Measurements from ENCODE around the gene TCF4. TPM values are rescaled to one million over a fixed set of nuclear protein-coding genes. Genes with fewer than 3 reads are reported as not detected.

The TCF4 gene
- total RNA-seq, 1 donor from 2014 or later: 77.3 TPM

GRCh38 chr18:55458456-55459203 lies 129.4 kb downstream of the TCF4 start:
- H3K9me3 Mint-ChIP-seq (ENCODE audit: unreplicated experiment): no peaks in the 10 kb centered on the region
- H3K4me3 Mint-ChIP-seq (ENCODE audit: unreplicated experiment): no peak overlapping the region
- H3K27me3 Mint-ChIP-seq (ENCODE audit: unreplicated experiment): no peaks in the 10 kb centered on the region
- DNase-seq (ENCODE audit: extremely low spot score, unreplicated experiment): no peak
- TF ChIP-seq CTCF (IDR thresholded peaks at IDR 0.05): no peak
- peaks cover 12% of the 10 kb centered on the region for H3K4me1 Mint-ChIP-seq (ENCODE audit: unreplicated experiment)
- no peak overlapping the region for H3K27ac Mint-ChIP-seq (ENCODE audit: unreplicated experiment)
- H3K36me3 Mint-ChIP-seq (ENCODE audit: unreplicated experiment): peaks cover 8% of the 10 kb centered on the region

- Mint-ChIP-seq H3K36me3 (ENCODE audit: unreplicated experiment) (peaks cover 8% of the 10 kb centered on the region), H3K27me3 (ENCODE audit: unreplicated experiment) (no peaks in the 10 kb centered on the region), H3K4me1 (ENCODE audit: unreplicated experiment) (peaks cover 12% of the 10 kb centered on the region), H3K9me3 (ENCODE audit: unreplicated experiment) (no peaks in the 10 kb centered on the region), H3K4me3 (ENCODE audit: unreplicated experiment) (no peak overlapping the region), H3K27ac (ENCODE audit: unreplicated experiment) (no peak overlapping the region)
- no peak for TF ChIP-seq CTCF (IDR thresholded peaks at IDR 0.05)
- no peak for DNase-seq (ENCODE audit: extremely low spot score, unreplicated experiment)
Measured at GRCh38 chr18:55457028-55457427, 131.0 kb downstream of the TCF4 start.

GRCh38 chr18:55455938-55456337 lies 132.1 kb downstream of the TCF4 start:
- H3K27me3 Mint-ChIP-seq (ENCODE audit: unreplicated experiment): no peaks in the 10 kb centered on the region
- H3K4me1 Mint-ChIP-seq (ENCODE audit: unreplicated experiment): peaks cover 13% of the 10 kb centered on the region
- no peak overlapping the region for H3K4me3 Mint-ChIP-seq (ENCODE audit: unreplicated experiment)
- no peak for TF ChIP-seq CTCF (IDR thresholded peaks at IDR 0.05)
- H3K27ac Mint-ChIP-seq (ENCODE audit: unreplicated experiment): no peak overlapping the region
- DNase-seq (ENCODE audit: extremely low spot score, unreplicated experiment): no peak
- no peaks in the 10 kb centered on the region for H3K9me3 Mint-ChIP-seq (ENCODE audit: unreplicated experiment)
- H3K36me3 Mint-ChIP-seq (ENCODE audit: unreplicated experiment): peaks cover 8% of the 10 kb centered on the region

GRCh38 chr18:55453186-55453585 lies 134.8 kb downstream of the TCF4 start:
- H3K27ac Mint-ChIP-seq (ENCODE audit: unreplicated experiment): no peak overlapping the region
- peaks cover 11% of the 10 kb centered on the region for H3K4me1 Mint-ChIP-seq (ENCODE audit: unreplicated experiment)
- no peak for TF ChIP-seq CTCF (IDR thresholded peaks at IDR 0.05)
- no peak overlapping the region for H3K4me3 Mint-ChIP-seq (ENCODE audit: unreplicated experiment)
- no peak for DNase-seq (ENCODE audit: extremely low spot score, unreplicated experiment)
- no peaks in the 10 kb centered on the region for H3K9me3 Mint-ChIP-seq (ENCODE audit: unreplicated experiment)
- no peaks in the 10 kb centered on the region for H3K27me3 Mint-ChIP-seq (ENCODE audit: unreplicated experiment)
- H3K36me3 Mint-ChIP-seq (ENCODE audit: unreplicated experiment): no peaks in the 10 kb centered on the region

GRCh38 chr18:55452123-55452611 lies 135.8 kb downstream of the TCF4 start:
- no peak overlapping the region for H3K4me3 Mint-ChIP-seq (ENCODE audit: unreplicated experiment)
- peaks cover 11% of the 10 kb centered on the region for H3K4me1 Mint-ChIP-seq (ENCODE audit: unreplicated experiment)
- TF ChIP-seq CTCF (IDR thresholded peaks at IDR 0.05): no peak
- H3K9me3 Mint-ChIP-seq (ENCODE audit: unreplicated experiment): no peaks in the 10 kb centered on the region
- no peaks in the 10 kb centered on the region for H3K27me3 Mint-ChIP-seq (ENCODE audit: unreplicated experiment)
- no peaks in the 10 kb centered on the region for H3K36me3 Mint-ChIP-seq (ENCODE audit: unreplicated experiment)
- no peak overlapping the region for H3K27ac Mint-ChIP-seq (ENCODE audit: unreplicated experiment)
- no peak for DNase-seq (ENCODE audit: extremely low spot score, unreplicated experiment)

Measured in osteocyte (in vitro differentiated cells).